Measurements from ENCODE around the gene TNFRSF11A. TPM values are rescaled to one million over a fixed set of nuclear protein-coding genes. Genes with fewer than 3 reads are reported as not detected.

Gene TNFRSF11A
- total RNA-seq, 1 experiment from 2014 or later, result 3.2 TPM

- ChIA-PET CTCF (no interaction called here), POLR2A (no interaction called here), RAD21 (ENCODE audit: low non-redundant PET in 1 of 2, low total read pairs in 2 of 2, uncharacterized antibody in 2 of 2, unreplicated experiment in 2 of 2) (no interaction called here)
- Histone ChIP-seq H2AFZ (ENCODE audit: low read depth, low read length, poor library complexity, severe bottlenecking) (no peak overlapping the region), H3K27me3 (ENCODE audit: insufficient read depth, low read length) (no peaks in the 10 kb centered on the region), H3K9ac (ENCODE audit: low read length) (no peak overlapping the region), H3K4me3 (replicated peaks in 1 of 2; ENCODE audit: low read depth in 1 of 2, low read length in 2 of 2) (no peak overlapping the region), H3K79me2 (ENCODE audit: insufficient read depth, low read length) (no peaks in the 10 kb centered on the region), H3K4me2 (ENCODE audit: low read length) (no peak overlapping the region), H4K20me1 (ENCODE audit: insufficient read depth) (no peaks in the 10 kb centered on the region), H3K9me2 (ENCODE audit: insufficient read depth) (no peaks in the 10 kb centered on the region), H3K36me3 (ENCODE audit: control insufficient read depth in 1 of 2, insufficient read depth in 2 of 2, low read length in 2 of 2) (no peaks in the 10 kb centered on the region), H3K9me3 (ENCODE audit: control insufficient read depth in 1 of 2, insufficient read depth in 1 of 2, low read depth in 1 of 2, low read length in 2 of 2) (no peaks in the 10 kb centered on the region), H3K4me1 (ENCODE audit: control insufficient read depth in 1 of 2, insufficient read depth in 2 of 2, low read length in 2 of 2) (peaks cover 0 to 11% of the 10 kb centered on the region in 2 experiments; a peak in 1 of 4 replicates), H3K27ac (ENCODE audit: low read depth, low read length) (no peak overlapping the region)
- intact Hi-C loops (cut with micrococcal nuclease), result no loop called here
- TF ChIP-seq JUND (IDR thresholded peaks at IDR 0.05), result no peak
- no peak for TF ChIP-seq POLR2AphosphoS5 (IDR thresholded peaks at IDR 0.05; ENCODE audit: low read depth, low read length)
- no peak for TF ChIP-seq CBX3 (IDR thresholded peaks at IDR 0.05; ENCODE audit: low read depth)
- TF ChIP-seq ELF1 (IDR thresholded peaks at IDR 0.05; ENCODE audit: borderline replicate concordance, low read depth), result no peak
- TF ChIP-seq CTCF (IDR thresholded peaks at IDR 0.05 in 2 of 3, conservative IDR thresholded peaks at IDR 0.05 in 1 of 3; ENCODE audit: borderline replicate concordance in 1 of 3, insufficient read depth in 1 of 3, low read depth in 2 of 3, low read length in 2 of 3), result no peak
- TF ChIP-seq POLR2A (IDR thresholded peaks at IDR 0.05; ENCODE audit: borderline replicate concordance, extremely low read depth, insufficient read depth, insufficient read length), result no peak
- TF ChIP-seq FOSL1 (IDR thresholded peaks at IDR 0.05; ENCODE audit: low read depth), result no peak
- no peak for TF ChIP-seq RAD21 (IDR thresholded peaks at IDR 0.05; ENCODE audit: low read depth)
- no peak for TF ChIP-seq ZFX (IDR thresholded peaks at IDR 0.05)
- no peak for TF ChIP-seq EGR1 (IDR thresholded peaks at IDR 0.05; ENCODE audit: low read depth)
- TF ChIP-seq ZNF274 (IDR thresholded peaks at IDR 0.05; ENCODE audit: low read depth, low read length), result no peak
- TF ChIP-seq EZH2 (IDR thresholded peaks at IDR 0.05), result no peak
- no peak for TF ChIP-seq REST (IDR thresholded peaks at IDR 0.05; ENCODE audit: low read depth)
- TF ChIP-seq CEBPB (IDR thresholded peaks at IDR 0.05; ENCODE audit: low read depth), result no peak
- no peak for TF ChIP-seq SIN3A (IDR thresholded peaks at IDR 0.05; ENCODE audit: low read depth)
- TF ChIP-seq, protein P1, sequence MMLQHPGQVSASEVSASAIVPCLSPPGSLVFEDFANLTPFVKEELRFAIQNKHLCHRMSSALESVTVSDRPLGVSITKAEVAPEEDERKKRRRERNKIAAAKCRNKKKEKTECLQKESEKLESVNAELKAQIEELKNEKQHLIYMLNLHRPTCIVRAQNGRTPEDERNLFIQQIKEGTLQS (IDR thresholded peaks at IDR 0.05), result no peak
- no peak for TF ChIP-seq SP1 (IDR thresholded peaks at IDR 0.05; ENCODE audit: low read depth)
- TF ChIP-seq EZH2phosphoT487 (IDR thresholded peaks at IDR 0.05; ENCODE audit: borderline replicate concordance), result no peak
- DNase-seq (ENCODE audit: low read depth, low spot score) (no peak), ATAC-seq (no peak)
- no TSS peak for BruUV-seq (replicated peaks)
Observed at GRCh38 chr18:62388855-62389760, 64.0 kb downstream of the TNFRSF11A start.

Measured in HCT116 (cell line).